GM21619 (cell line): Measurements from ENCODE around the gene REPS2.
"Not testable (repeated sequence)": the region's sequence is repeated elsewhere in the genome, so short reads cannot be mapped to it uniquely, and the experiment has no call there.

Experiments used
- ATAC-seq: cut with Tn5 transposase; IDR thresholded peaks from one replicate; pipeline ENCODE4 v1.9.1; 2021; ENCODE audit not compliant: unreplicated experiment

REPS2 gene

GRCh38 chrX:16963216-16963615, 16.8 kb downstream of the REPS2 start:
- ATAC-seq: no peak

- not testable (repeated sequence) for ATAC-seq
Observed at GRCh38 chrX:16964976-16965375, 18.5 kb downstream of the REPS2 start.

- ATAC-seq: no peak
Observed at GRCh38 chrX:16966752-16967448, 20.4 kb downstream of the REPS2 start.

- ATAC-seq: not testable (repeated sequence)
Observed at GRCh38 chrX:16968753-16969152, 22.3 kb downstream of the REPS2 start.

- no peak for ATAC-seq
Observed at GRCh38 chrX:16970977-16971376, 24.5 kb downstream of the REPS2 start.

GRCh38 chrX:16971694-16972093, 25.2 kb downstream of the REPS2 start:
- no peak for ATAC-seq

GRCh38 chrX:16975233-16975632, 28.8 kb downstream of the REPS2 start:
- ATAC-seq: no peak

- ATAC-seq: no peak
Observed at GRCh38 chrX:16977771-16978170, 31.3 kb downstream of the REPS2 start.

- ATAC-seq: no peak
Observed at GRCh38 chrX:16978193-16978984, 31.9 kb downstream of the REPS2 start.

GRCh38 chrX:16979226-16979625, 32.8 kb downstream of the REPS2 start:
- no peak for ATAC-seq

GRCh38 chrX:16981209-16981608, 34.8 kb downstream of the REPS2 start:
- ATAC-seq: no peak

- no peak for ATAC-seq
Observed at GRCh38 chrX:16981980-16982379, 35.5 kb downstream of the REPS2 start.

GRCh38 chrX:16983051-16983450, 36.6 kb downstream of the REPS2 start:
- no peak for ATAC-seq

GRCh38 chrX:16985286-16985685, 38.8 kb downstream of the REPS2 start:
- ATAC-seq: no peak

- ATAC-seq: no peak
Observed at GRCh38 chrX:16986169-16986568, 39.7 kb downstream of the REPS2 start.

- no peak for ATAC-seq
Observed at GRCh38 chrX:16989750-16990149, 43.3 kb downstream of the REPS2 start.

- ATAC-seq: no peak
Observed at GRCh38 chrX:16990839-16991238, 44.4 kb downstream of the REPS2 start.

GRCh38 chrX:16992445-16992844, 46.0 kb downstream of the REPS2 start:
- no peak for ATAC-seq

GRCh38 chrX:16992951-16993350, 46.5 kb downstream of the REPS2 start:
- no peak for ATAC-seq

- no peak for ATAC-seq
Observed at GRCh38 chrX:16993791-16994318, 47.4 kb downstream of the REPS2 start.

GRCh38 chrX:16994736-16995135, 48.3 kb downstream of the REPS2 start:
- no peak for ATAC-seq

GRCh38 chrX:16997313-16997712, 50.9 kb downstream of the REPS2 start:
- no peak for ATAC-seq
